ENCODE results near the gene NTF3.

DNA sequence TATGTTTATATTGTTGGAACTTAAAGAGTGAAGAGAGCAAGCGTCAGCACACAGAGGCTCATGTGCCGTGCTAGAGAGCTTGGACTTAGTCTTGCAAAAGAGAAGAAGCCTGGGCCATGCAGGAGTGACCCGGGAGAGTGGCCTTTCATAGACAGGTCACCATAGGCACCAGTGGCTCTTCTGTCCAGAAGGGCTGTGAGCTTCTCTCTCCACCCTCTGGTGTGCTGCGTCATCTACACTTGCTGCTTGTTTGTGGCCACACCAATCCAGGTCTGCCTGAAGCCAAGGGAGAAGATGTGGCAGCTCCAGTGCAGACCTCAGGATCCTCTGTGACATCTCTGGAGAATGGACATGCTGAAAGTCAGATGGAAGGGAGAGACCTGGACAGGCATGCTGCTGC, 74.4 kb downstream of the NTF3 start:
- TF ChIP-seq POLR2AphosphoS5 (IDR thresholded peaks at IDR 0.05; ENCODE audit: low read depth, low read length) (no peak), YY1 (IDR thresholded peaks at IDR 0.05; ENCODE audit: low read depth) (no peak), EZH2phosphoT487 (IDR thresholded peaks at IDR 0.05; ENCODE audit: borderline replicate concordance, low read depth) (no peak), ELF1 (IDR thresholded peaks at IDR 0.05) (no peak), CHD2 (IDR thresholded peaks at IDR 0.05; ENCODE audit: low read length, partially characterized antibody) (no peak), GABPA (IDR thresholded peaks at IDR 0.05; ENCODE audit: low read depth) (no peak), JUND (IDR thresholded peaks at IDR 0.05) (no peak)
- TF ChIP-seq, protein P1, sequence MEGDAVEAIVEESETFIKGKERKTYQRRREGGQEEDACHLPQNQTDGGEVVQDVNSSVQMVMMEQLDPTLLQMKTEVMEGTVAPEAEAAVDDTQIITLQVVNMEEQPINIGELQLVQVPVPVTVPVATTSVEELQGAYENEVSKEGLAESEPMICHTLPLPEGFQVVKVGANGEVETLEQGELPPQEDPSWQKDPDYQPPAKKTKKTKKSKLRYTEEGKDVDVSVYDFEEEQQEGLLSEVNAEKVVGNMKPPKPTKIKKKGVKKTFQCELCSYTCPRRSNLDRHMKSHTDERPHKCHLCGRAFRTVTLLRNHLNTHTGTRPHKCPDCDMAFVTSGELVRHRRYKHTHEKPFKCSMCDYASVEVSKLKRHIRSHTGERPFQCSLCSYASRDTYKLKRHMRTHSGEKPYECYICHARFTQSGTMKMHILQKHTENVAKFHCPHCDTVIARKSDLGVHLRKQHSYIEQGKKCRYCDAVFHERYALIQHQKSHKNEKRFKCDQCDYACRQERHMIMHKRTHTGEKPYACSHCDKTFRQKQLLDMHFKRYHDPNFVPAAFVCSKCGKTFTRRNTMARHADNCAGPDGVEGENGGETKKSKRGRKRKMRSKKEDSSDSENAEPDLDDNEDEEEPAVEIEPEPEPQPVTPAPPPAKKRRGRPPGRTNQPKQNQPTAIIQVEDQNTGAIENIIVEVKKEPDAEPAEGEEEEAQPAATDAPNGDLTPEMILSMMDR (IDR thresholded peaks at IDR 0.05), result no peak
